Spleen (tissue), 7 donors: ENCODE data around the gene KIAA0040.

Experiments used
- POLR2A ChIP-seq, 3 donors: fragments of 450-650 bp; IDR thresholded peaks; one replicate each; pipeline ENCODE4 v1.5.1; 2017; ENCODE audit warnings: antibody characterized with exemption in 3 of 3, mild to moderate bottlenecking in 1 of 3
- TF ChIP-seq, protein P1 (sequence below), 11 experiments: fragments of 200-600 bp in 7 of 11; fragments of 450-650 bp in 4 of 11; sonication (generic) in 4 of 11; IDR thresholded peaks in 8 of 11; conservative IDR thresholded peaks in 3 of 11; 1 replicate in 7 of 11; 2 replicates in 4 of 11; pipeline versions ENCODE4 v1.4.0 to v1.8.0; 2016 to 2021; ENCODE audit warnings: antibody characterized with exemption in 11 of 11, inconsistent platforms in 4 of 11, mild to moderate bottlenecking in 1 of 11
- donor health status: DM: no; HTN: no; CAD: no; lungs with moderate emphysema.
- donor health status: DM: no; HTN: no; CAD: no.
- donor health status: DM: no; HTN: no; CAD: no.

GRCh38 chr1:175157200-175157599, 35.4 kb downstream of the KIAA0040 start:
- TF ChIP-seq, protein P1, sequence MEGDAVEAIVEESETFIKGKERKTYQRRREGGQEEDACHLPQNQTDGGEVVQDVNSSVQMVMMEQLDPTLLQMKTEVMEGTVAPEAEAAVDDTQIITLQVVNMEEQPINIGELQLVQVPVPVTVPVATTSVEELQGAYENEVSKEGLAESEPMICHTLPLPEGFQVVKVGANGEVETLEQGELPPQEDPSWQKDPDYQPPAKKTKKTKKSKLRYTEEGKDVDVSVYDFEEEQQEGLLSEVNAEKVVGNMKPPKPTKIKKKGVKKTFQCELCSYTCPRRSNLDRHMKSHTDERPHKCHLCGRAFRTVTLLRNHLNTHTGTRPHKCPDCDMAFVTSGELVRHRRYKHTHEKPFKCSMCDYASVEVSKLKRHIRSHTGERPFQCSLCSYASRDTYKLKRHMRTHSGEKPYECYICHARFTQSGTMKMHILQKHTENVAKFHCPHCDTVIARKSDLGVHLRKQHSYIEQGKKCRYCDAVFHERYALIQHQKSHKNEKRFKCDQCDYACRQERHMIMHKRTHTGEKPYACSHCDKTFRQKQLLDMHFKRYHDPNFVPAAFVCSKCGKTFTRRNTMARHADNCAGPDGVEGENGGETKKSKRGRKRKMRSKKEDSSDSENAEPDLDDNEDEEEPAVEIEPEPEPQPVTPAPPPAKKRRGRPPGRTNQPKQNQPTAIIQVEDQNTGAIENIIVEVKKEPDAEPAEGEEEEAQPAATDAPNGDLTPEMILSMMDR (IDR thresholded peaks at IDR 0.05 in 8 of 11, conservative IDR thresholded peaks at IDR 0.05 in 3 of 11): no peak
- TF ChIP-seq POLR2A (IDR thresholded peaks at IDR 0.05): no peak
